ENCODE results near the gene CCDC149.

CCDC149 gene

GRCh38 chr4:24843096-24843495, 69.7 kb downstream of the CCDC149 start:
- DNase-seq (ENCODE audit: low spot score), result no peak

- DNase-seq (ENCODE audit: low spot score), result peak; percentile 26
Observed at GRCh38 chr4:24842356-24842755, 70.5 kb downstream of the CCDC149 start.

- DNase-seq (ENCODE audit: low spot score), result no peak
Observed at GRCh38 chr4:24840826-24841543, 71.9 kb downstream of the CCDC149 start.

- DNase-seq (ENCODE audit: low spot score), result peak; percentile 24
Observed at GRCh38 chr4:24840362-24840761, 72.5 kb downstream of the CCDC149 start.

- DNase-seq (ENCODE audit: low spot score), result no peak
Observed at GRCh38 chr4:24837781-24838180, 75.1 kb downstream of the CCDC149 start.

GRCh38 chr4:24837336-24837735, 75.5 kb downstream of the CCDC149 start:
- no peak for DNase-seq (ENCODE audit: low spot score)

GRCh38 chr4:24836661-24837242, 76.1 kb downstream of the CCDC149 start:
- DNase-seq (ENCODE audit: low spot score), result no peak

- no peak for DNase-seq (ENCODE audit: low spot score)
Observed at GRCh38 chr4:24835696-24836095, 77.1 kb downstream of the CCDC149 start.

- no peak for DNase-seq (ENCODE audit: low spot score)
Observed at GRCh38 chr4:24831637-24832036, 81.2 kb downstream of the CCDC149 start.

- no peak for DNase-seq (ENCODE audit: low spot score)
Observed at GRCh38 chr4:24824720-24825119, 88.1 kb downstream of the CCDC149 start.

- no peak for DNase-seq (ENCODE audit: low spot score)
Observed at GRCh38 chr4:24820541-24820940, 92.3 kb downstream of the CCDC149 start.

- peak; percentile 78 for DNase-seq (ENCODE audit: low spot score)
Observed at GRCh38 chr4:24816797-24817196, 96.0 kb downstream of the CCDC149 start.

GRCh38 chr4:24813732-24814131, 99.1 kb downstream of the CCDC149 start:
- DNase-seq (ENCODE audit: low spot score), result no peak

- no peak for DNase-seq (ENCODE audit: low spot score)
Observed at GRCh38 chr4:24810871-24811631, 101.8 kb downstream of the CCDC149 start.

- peak; percentile 31 for DNase-seq (ENCODE audit: low spot score)
Observed at GRCh38 chr4:24809815-24810405, 102.9 kb downstream of the CCDC149 start.

GRCh38 chr4:24809376-24809775, 103.5 kb downstream of the CCDC149 start:
- no peak for DNase-seq (ENCODE audit: low spot score)

GRCh38 chr4:24808955-24809354, 103.9 kb downstream of the CCDC149 start:
- DNase-seq (ENCODE audit: low spot score), result no peak

- DNase-seq (ENCODE audit: low spot score), result no peak
Observed at GRCh38 chr4:24808261-24808660, 104.6 kb downstream of the CCDC149 start.

- no peak for DNase-seq (ENCODE audit: low spot score)
Observed at GRCh38 chr4:24807611-24808010, 105.2 kb downstream of the CCDC149 start.

GRCh38 chr4:24806206-24806990, 106.4 kb downstream of the CCDC149 start:
- no peak for DNase-seq (ENCODE audit: low spot score)

GRCh38 chr4:24805566-24805965, 107.3 kb downstream of the CCDC149 start:
- no peak for DNase-seq (ENCODE audit: low spot score)

GRCh38 chr4:24805067-24805466, 107.8 kb downstream of the CCDC149 start:
- DNase-seq (ENCODE audit: low spot score), result no peak

Measured in Ammon's horn (tissue), 1 donor.